ENCODE measurements around the gene TMSB10.
"Not testable (repeated sequence)": the region's sequence is repeated elsewhere in the genome, so short reads cannot be mapped to it uniquely, and the experiment has no call there.

The TMSB10 gene

DNA sequence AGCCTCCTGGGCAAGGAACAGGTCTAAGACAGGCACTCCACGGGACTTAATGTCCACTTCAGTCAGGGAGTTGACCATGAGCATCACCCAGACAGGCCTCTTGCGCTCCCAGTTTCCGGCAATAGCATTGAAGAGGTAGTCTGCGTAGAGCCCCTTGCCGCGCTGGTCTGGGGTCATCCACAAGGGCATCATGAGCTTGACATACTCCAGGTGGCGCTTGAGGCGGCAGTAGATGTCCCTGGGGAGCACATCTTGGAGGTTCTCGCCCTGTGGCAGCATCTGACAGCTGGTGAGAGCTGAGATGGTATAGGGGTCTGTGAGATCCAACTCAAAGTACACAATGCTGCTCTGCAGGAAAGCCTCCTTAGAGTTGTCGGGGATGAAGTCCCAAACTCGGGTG, 35.1 kb upstream of the TMSB10 start:
- Histone ChIP-seq H3K9me3 (ENCODE audit: control insufficient read depth in 1 of 2, low read length in 2 of 2) (no peaks in the 10 kb centered on the region), H3K27me3 (ENCODE audit: low read depth, low read length) (no peaks in the 10 kb centered on the region), H3K4me1 (ENCODE audit: control insufficient read depth in 1 of 2, insufficient read depth in 2 of 2, low read length in 2 of 2) (no peaks in the 10 kb centered on the region), H3K27ac (ENCODE audit: low read length) (no peak overlapping the region), H3K36me3 (ENCODE audit: control insufficient read depth in 1 of 2, insufficient read depth in 2 of 2, low read length in 2 of 2) (no peaks in the 10 kb centered on the region), H3K4me3 (ENCODE audit: low read depth in 1 of 2, low read length in 2 of 2) (no peak overlapping the region)

DNA sequence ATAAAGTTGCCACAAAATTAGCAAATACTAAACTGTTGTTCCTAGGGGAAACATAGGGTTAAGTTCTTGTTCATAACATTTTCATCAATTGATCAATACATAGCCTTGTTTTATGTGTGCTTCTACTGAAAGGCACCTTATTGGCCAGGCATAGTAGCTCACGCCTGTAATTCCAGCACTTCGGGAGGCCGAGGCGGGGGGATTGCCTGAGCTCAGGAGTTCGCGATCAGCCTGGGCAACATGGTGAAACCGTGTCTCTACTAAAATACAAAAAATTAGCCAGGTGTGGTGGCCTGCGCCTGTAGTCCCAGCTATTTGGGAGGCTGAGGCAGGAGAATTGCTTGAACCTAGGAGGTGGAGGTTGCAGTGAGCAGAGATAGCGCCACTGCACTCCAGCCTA, 32.8 kb upstream of the TMSB10 start:
- not testable (repeated sequence) for H3K36me3 ChIP-seq (ENCODE audit: control insufficient read depth in 1 of 2, insufficient read depth in 2 of 2, low read length in 2 of 2); H3K9me3 ChIP-seq (ENCODE audit: control insufficient read depth in 1 of 2, low read length in 2 of 2)

DNA sequence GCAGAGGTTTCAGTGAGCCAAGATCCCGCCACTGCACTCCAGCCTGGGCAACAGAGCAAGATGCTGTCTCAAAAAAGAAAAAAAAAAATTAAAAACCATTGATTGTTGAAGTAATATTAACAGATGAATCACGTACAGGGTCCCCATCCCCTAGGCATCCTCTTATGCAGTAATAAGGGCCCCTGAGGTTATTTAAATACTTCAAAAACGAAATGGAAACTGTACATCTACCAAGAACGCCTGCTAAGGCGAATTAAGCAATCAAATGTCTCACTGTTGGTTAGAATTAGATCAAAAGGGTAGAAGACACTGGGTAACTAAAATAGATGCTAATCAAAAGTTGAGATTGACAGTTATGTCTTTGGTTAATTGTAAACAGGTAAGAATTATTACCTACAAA, 32.1 kb upstream of the TMSB10 start:
- Histone ChIP-seq H3K36me3 (ENCODE audit: control insufficient read depth in 1 of 2, insufficient read depth in 2 of 2, low read length in 2 of 2) (no peaks in the 10 kb centered on the region), H3K9me3 (ENCODE audit: control insufficient read depth in 1 of 2, low read length in 2 of 2) (no peaks in the 10 kb centered on the region), H3K27me3 (ENCODE audit: low read depth, low read length) (no peaks in the 10 kb centered on the region), H3K4me1 (ENCODE audit: control insufficient read depth in 1 of 2, insufficient read depth in 2 of 2, low read length in 2 of 2) (no peaks in the 10 kb centered on the region), H3K27ac (ENCODE audit: low read length) (no peak overlapping the region), H3K4me3 (ENCODE audit: low read depth in 1 of 2, low read length in 2 of 2) (no peak overlapping the region)

More for the DNA sequence above, 32.8 kb upstream of the TMSB10 start:
- H3K4me1 ChIP-seq (ENCODE audit: control insufficient read depth in 1 of 2, insufficient read depth in 2 of 2, low read length in 2 of 2); H3K27me3 ChIP-seq (ENCODE audit: low read depth, low read length); H3K4me3 ChIP-seq (ENCODE audit: low read depth in 1 of 2, low read length in 2 of 2); H3K27ac ChIP-seq (ENCODE audit: low read length): not testable (repeated sequence)

DNA sequence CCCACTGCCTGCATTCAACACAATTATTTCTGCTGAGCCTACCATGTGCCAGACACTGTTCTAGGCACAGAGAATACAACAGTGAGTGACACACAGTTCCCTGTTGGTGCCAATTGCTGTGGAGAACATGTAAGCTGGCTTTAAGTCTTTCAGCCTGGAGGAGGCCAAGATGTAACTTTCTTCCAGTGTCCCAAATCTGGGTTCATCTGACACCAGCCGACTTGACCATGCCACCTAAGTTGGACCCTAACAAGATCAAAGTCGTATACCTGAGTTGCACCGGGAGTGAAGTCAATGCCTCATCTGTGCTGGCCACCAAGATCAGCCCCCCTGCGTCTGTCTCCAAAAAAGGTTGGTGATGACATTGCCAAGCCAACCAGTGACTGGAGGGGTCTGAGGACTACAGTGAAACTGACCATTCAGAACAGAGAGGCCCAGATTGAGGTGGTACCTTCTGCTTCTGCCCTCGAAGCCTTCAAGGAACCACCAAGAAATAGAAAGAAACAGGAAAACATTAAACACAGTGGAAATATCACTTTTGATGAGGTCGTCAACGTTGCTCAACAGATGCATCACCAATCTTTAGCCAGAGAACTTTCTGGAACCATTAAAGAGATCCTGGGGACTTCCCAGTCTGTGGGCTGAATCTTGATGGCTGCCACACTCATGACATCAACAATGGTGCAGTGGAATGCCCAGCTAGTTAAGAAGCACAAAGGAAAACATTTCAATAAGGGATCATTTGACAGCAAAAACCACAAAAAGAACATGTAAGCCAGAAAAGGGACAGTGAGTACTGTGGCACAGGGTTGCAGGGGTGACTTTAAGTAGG, 30.9 kb upstream of the TMSB10 start:
- Histone ChIP-seq H3K9me3 (ENCODE audit: control insufficient read depth in 1 of 2, low read length in 2 of 2) (no peaks in the 10 kb centered on the region), H3K4me3 (ENCODE audit: low read depth in 1 of 2, low read length in 2 of 2) (no peak overlapping the region), H3K4me1 (ENCODE audit: control insufficient read depth in 1 of 2, insufficient read depth in 2 of 2, low read length in 2 of 2) (peaks cover 0 to 2% of the 10 kb centered on the region in 2 donors), H3K36me3 (ENCODE audit: control insufficient read depth in 1 of 2, insufficient read depth in 2 of 2, low read length in 2 of 2) (no peaks in the 10 kb centered on the region), H3K27me3 (ENCODE audit: low read depth, low read length) (no peaks in the 10 kb centered on the region), H3K27ac (ENCODE audit: low read length) (no peak overlapping the region)

- Histone ChIP-seq H3K27me3 (ENCODE audit: low read depth, low read length) (peaks cover 2% of the 10 kb centered on the region), H3K36me3 (ENCODE audit: control insufficient read depth in 1 of 2, insufficient read depth in 2 of 2, low read length in 2 of 2) (no peaks in the 10 kb centered on the region), H3K4me1 (ENCODE audit: control insufficient read depth in 1 of 2, insufficient read depth in 2 of 2, low read length in 2 of 2) (peaks cover 0 to 6% of the 10 kb centered on the region in 2 donors), H3K4me3 (ENCODE audit: low read depth in 1 of 2, low read length in 2 of 2) (no peak overlapping the region), H3K9me3 (ENCODE audit: control insufficient read depth in 1 of 2, low read length in 2 of 2) (no peaks in the 10 kb centered on the region), H3K27ac (ENCODE audit: low read length) (no peak overlapping the region)
Observed at GRCh38 chr2:84875213-84875560, 30.3 kb upstream of the TMSB10 start.

GRCh38 chr2:84875619-84876018, 29.8 kb upstream of the TMSB10 start:
- H3K36me3 ChIP-seq (ENCODE audit: control insufficient read depth in 1 of 2, insufficient read depth in 2 of 2, low read length in 2 of 2); H3K27me3 ChIP-seq (ENCODE audit: low read depth, low read length); H3K4me3 ChIP-seq (ENCODE audit: low read depth in 1 of 2, low read length in 2 of 2); H3K9me3 ChIP-seq (ENCODE audit: control insufficient read depth in 1 of 2, low read length in 2 of 2); H3K27ac ChIP-seq (ENCODE audit: low read length): not testable (repeated sequence)
- H3K4me1 ChIP-seq (ENCODE audit: control insufficient read depth in 1 of 2, insufficient read depth in 2 of 2, low read length in 2 of 2): peaks cover 0 to 11% of the 10 kb centered on the region in 2 donors

- Histone ChIP-seq H3K27me3 (ENCODE audit: low read depth, low read length) (peaks cover 10% of the 10 kb centered on the region), H3K27ac (ENCODE audit: low read length) (no peak overlapping the region), H3K36me3 (ENCODE audit: control insufficient read depth in 1 of 2, insufficient read depth in 2 of 2, low read length in 2 of 2) (no peaks in the 10 kb centered on the region), H3K9me3 (ENCODE audit: control insufficient read depth in 1 of 2, low read length in 2 of 2) (no peaks in the 10 kb centered on the region), H3K4me3 (ENCODE audit: low read depth in 1 of 2, low read length in 2 of 2) (no peak overlapping the region), H3K4me1 (ENCODE audit: control insufficient read depth in 1 of 2, insufficient read depth in 2 of 2, low read length in 2 of 2) (peaks cover 0 to 18% of the 10 kb centered on the region in 2 donors)
Observed at GRCh38 chr2:84876369-84876768, 29.1 kb upstream of the TMSB10 start.

- no peaks in the 10 kb centered on the region for H3K9me3 ChIP-seq (ENCODE audit: control insufficient read depth in 1 of 2, low read length in 2 of 2)
- H3K27ac ChIP-seq (ENCODE audit: low read length): no peak overlapping the region
- no peaks in the 10 kb centered on the region for H3K36me3 ChIP-seq (ENCODE audit: control insufficient read depth in 1 of 2, insufficient read depth in 2 of 2, low read length in 2 of 2)
- H3K27me3 ChIP-seq (ENCODE audit: low read depth, low read length): peaks cover 10% of the 10 kb centered on the region
- no peak overlapping the region for H3K4me3 ChIP-seq (ENCODE audit: low read depth in 1 of 2, low read length in 2 of 2)
- H3K4me1 ChIP-seq (ENCODE audit: control insufficient read depth in 1 of 2, insufficient read depth in 2 of 2, low read length in 2 of 2): peaks cover 0 to 23% of the 10 kb centered on the region in 2 donors
Observed at GRCh38 chr2:84878459-84878858, 27.0 kb upstream of the TMSB10 start.

DNA sequence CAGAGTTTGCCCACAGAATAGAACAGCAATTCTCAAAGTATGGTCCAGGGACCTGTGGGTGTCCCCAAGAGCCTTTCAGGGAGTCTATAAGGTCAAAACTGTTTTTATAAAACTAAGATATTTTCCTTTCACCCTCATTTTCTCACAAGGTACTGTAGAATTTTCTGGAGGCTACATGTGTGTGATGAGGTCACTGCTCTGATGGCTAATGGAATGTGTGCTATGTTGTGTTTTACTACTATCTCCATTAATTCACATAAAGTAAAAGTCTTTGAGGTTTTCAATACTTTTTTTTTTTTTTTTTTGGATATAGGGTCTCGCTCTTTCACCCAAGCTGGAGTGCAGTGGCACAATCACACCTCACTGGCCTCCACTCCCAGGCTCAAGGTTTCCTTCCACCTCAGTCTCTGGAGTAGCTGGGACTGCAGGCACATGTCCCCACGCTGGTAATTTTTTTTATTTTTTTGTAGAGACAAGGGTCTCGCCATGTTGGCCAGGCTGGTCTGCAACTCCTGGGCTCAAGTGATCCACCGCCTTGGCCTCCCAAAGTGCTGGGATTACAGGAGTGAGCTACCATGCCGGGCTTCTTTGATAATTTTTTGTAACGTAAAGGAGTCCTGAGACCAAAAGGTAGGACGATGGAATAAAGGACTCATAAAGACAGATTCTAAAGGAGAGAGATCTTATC, 26.4 kb upstream of the TMSB10 start:
- Histone ChIP-seq H3K36me3 (ENCODE audit: control insufficient read depth in 1 of 2, insufficient read depth in 2 of 2, low read length in 2 of 2) (no peaks in the 10 kb centered on the region), H3K4me3 (ENCODE audit: low read depth in 1 of 2, low read length in 2 of 2) (no peak overlapping the region), H3K4me1 (ENCODE audit: control insufficient read depth in 1 of 2, insufficient read depth in 2 of 2, low read length in 2 of 2) (peaks cover 0 to 23% of the 10 kb centered on the region in 2 donors), H3K27ac (ENCODE audit: low read length) (no peak overlapping the region), H3K9me3 (ENCODE audit: control insufficient read depth in 1 of 2, low read length in 2 of 2) (no peaks in the 10 kb centered on the region), H3K27me3 (ENCODE audit: low read depth, low read length) (peaks cover 10% of the 10 kb centered on the region)

GRCh38 chr2:84879584-84880394, 25.7 kb upstream of the TMSB10 start:
- peaks cover 0 to 23% of the 10 kb centered on the region in 2 donors for H3K4me1 ChIP-seq (ENCODE audit: control insufficient read depth in 1 of 2, insufficient read depth in 2 of 2, low read length in 2 of 2)
- H3K27me3 ChIP-seq (ENCODE audit: low read depth, low read length): peaks cover 10% of the 10 kb centered on the region
- H3K4me3 ChIP-seq (ENCODE audit: low read depth in 1 of 2, low read length in 2 of 2): peak overlapping the region; percentile 71 to 72
- no peaks in the 10 kb centered on the region for H3K9me3 ChIP-seq (ENCODE audit: control insufficient read depth in 1 of 2, low read length in 2 of 2)
- no peaks in the 10 kb centered on the region for H3K36me3 ChIP-seq (ENCODE audit: control insufficient read depth in 1 of 2, insufficient read depth in 2 of 2, low read length in 2 of 2)
- H3K27ac ChIP-seq (ENCODE audit: low read length): no peak overlapping the region

- Histone ChIP-seq H3K4me3 (ENCODE audit: low read depth in 1 of 2, low read length in 2 of 2) (peak overlapping the region; percentile 71 to 72), H3K9me3 (ENCODE audit: control insufficient read depth in 1 of 2, low read length in 2 of 2) (no peaks in the 10 kb centered on the region), H3K4me1 (ENCODE audit: control insufficient read depth in 1 of 2, insufficient read depth in 2 of 2, low read length in 2 of 2) (peaks cover 0 to 23% of the 10 kb centered on the region in 2 donors), H3K27me3 (ENCODE audit: low read depth, low read length) (peaks cover 10% of the 10 kb centered on the region), H3K27ac (ENCODE audit: low read length) (no peak overlapping the region), H3K36me3 (ENCODE audit: control insufficient read depth in 1 of 2, insufficient read depth in 2 of 2, low read length in 2 of 2) (no peaks in the 10 kb centered on the region)
Observed at GRCh38 chr2:84880395-84880644, 25.1 kb upstream of the TMSB10 start.
